Gastroesophageal sphincter (tissue), 3 donors: Measurements from ENCODE around the gene IL22RA1.

Experiments used
- POLR2A ChIP-seq, 2 donors: fragments of 450-650 bp; IDR thresholded peaks; one replicate each; pipeline ENCODE4 v1.6.1; 2017; ENCODE audit warnings: antibody characterized with exemption in 2 of 2, mild to moderate bottlenecking in 2 of 2, moderate library complexity in 1 of 2
- TF ChIP-seq, protein P1 (sequence below), 4 experiments: fragments of 200-600 bp in 2 of 4; fragments of 450-650 bp in 2 of 4; sonication (generic) in 1 of 4; IDR thresholded peaks; one replicate each; pipeline ENCODE4 v1.5.1; 2017 to 2019; ENCODE audit warnings: antibody characterized with exemption in 4 of 4, mild to moderate bottlenecking in 2 of 4, moderate library complexity in 2 of 4

DNA sequence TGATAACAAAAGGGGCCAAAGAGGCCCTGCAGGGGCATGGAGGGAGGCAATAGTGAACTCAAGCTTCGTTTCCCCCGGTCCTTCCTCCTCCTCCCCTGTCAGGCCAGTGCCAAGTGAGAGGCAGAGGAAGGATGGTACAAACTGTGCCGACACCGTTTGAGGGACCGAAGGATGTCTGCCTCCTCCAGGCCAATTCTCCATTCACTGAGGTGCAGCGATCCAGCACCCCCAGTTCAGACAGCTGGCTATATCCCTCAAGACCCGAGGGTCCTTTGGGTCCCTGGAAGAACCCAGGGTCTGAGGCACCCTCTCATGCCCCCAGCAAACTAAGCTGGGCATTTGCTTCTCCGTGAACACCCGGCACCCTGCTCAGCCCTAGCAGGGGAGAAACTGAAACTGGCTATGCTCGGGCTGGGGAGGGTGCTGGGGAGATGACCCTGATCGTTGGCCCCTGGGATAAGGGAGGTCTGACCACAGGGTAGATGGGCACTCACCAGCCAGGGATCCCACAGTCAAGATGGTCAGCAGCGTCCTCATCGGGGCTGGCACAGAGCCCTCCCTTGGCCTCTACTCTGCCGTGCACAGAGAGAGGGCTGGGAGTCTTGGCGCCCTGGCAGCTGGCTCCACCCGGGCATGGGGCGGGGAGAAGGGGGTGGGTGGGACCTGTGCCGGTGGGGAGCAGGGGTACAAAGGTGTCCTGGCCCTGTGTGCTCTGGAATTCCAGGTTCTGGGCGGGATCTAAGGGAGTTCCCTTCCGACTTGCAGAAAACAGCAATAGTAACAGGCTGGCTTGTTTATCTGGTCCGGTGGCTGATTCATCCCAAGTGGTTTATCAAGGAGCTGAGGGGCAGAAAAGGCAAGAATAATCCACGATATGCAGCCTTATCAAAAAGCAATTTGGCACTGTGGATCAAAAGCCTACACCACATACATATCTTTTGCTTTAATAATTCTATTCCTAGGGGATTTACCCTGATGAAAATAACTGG lies at the start of gene IL22RA1:
- TF ChIP-seq, protein P1, sequence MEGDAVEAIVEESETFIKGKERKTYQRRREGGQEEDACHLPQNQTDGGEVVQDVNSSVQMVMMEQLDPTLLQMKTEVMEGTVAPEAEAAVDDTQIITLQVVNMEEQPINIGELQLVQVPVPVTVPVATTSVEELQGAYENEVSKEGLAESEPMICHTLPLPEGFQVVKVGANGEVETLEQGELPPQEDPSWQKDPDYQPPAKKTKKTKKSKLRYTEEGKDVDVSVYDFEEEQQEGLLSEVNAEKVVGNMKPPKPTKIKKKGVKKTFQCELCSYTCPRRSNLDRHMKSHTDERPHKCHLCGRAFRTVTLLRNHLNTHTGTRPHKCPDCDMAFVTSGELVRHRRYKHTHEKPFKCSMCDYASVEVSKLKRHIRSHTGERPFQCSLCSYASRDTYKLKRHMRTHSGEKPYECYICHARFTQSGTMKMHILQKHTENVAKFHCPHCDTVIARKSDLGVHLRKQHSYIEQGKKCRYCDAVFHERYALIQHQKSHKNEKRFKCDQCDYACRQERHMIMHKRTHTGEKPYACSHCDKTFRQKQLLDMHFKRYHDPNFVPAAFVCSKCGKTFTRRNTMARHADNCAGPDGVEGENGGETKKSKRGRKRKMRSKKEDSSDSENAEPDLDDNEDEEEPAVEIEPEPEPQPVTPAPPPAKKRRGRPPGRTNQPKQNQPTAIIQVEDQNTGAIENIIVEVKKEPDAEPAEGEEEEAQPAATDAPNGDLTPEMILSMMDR (IDR thresholded peaks at IDR 0.05) = no peak
- no peak for TF ChIP-seq POLR2A (IDR thresholded peaks at IDR 0.05)
